K562 (cell line): ENCODE measurements around the gene ZBTB38. TPM values are rescaled to one million over a fixed set of nuclear protein-coding genes. Genes with fewer than 3 reads are reported as not detected.

Experiments
- ATAC-seq: fragments of 200-7000 bp; cut with Tn5 transposase; 3 replicates; pipeline ENCODE4 v1.9.1; 2020; ENCODE audit warnings: moderate library complexity
- BruUV-seq: library from RNA; stranded (reverse); fragments of 400-500 nt; replicated peaks from 2 replicates; lab custom pipeline; 2021; lab: Mats Ljungman, UMichigan
- CTCF ChIA-PET: fragments of 300-600 bp; formaldehyde crosslinking; extraction: SDS; loops from one replicate; lab custom pipeline; 2021; ENCODE audit warnings: low intra/inter-chr PET ratio; lab: Yijun Ruan, JAX
- POLR2A ChIA-PET: fragments of 300-600, 350-650 bp; sonication (Branson Sonifier 250); formaldehyde crosslinking; extraction: SDS; loops from one replicate; lab custom pipeline; 2021; ENCODE audit warnings: antibody characterized with exemption, inconsistent platforms; lab: Yijun Ruan, JAX
- DNase-seq, 4 experiments: peaks; one replicate each; pipeline versions ENCODE4 v3.0.0 to v3.0.0-alpha.2; 2011 to 2018; ENCODE audit warnings: low spot score in 3 of 4, mixed read lengths in 3 of 4; ENCODE audit errors: extremely low read depth in 1 of 4
- FAIRE-seq: peaks from 2 replicates; lab custom pipeline; 2011; peaks lifted over from hg19 to GRCh38; lab: Jason Lieb, UNC
- H2AFZ ChIP-seq: 2 replicates; pipeline ENCODE4 v1.6.0; 2011; ENCODE audit warnings: low read depth, low read length, control low read depth, inconsistent platforms
- H3K27ac ChIP-seq: fragments of 200-600 bp; 3 replicates; pipeline ENCODE4 v1.8.0; 2011; ENCODE audit warnings: low read depth, mild to moderate bottlenecking, control low read depth, inconsistent platforms, low read length, moderate library complexity, mixed read lengths; ENCODE audit errors: extremely low read depth
- H3K27me3 ChIP-seq, 2 experiments: fragments of 300-600 bp in 1 of 2; 2 replicates in 1 of 2; 3 replicates in 1 of 2; pipeline versions ENCODE4 v1.6.0 to v1.8.0; 2011; ENCODE audit warnings: inconsistent platforms in 2 of 2, low read length in 2 of 2, mild to moderate bottlenecking in 1 of 2, mixed read lengths in 1 of 2, moderate library complexity in 1 of 2; ENCODE audit not compliant: control insufficient read depth in 2 of 2, insufficient read depth in 2 of 2
- H3K36me3 ChIP-seq: fragments of 300-600 bp; 3 replicates; pipeline ENCODE4 v1.8.0; 2011; ENCODE audit warnings: mild to moderate bottlenecking, low read length, inconsistent platforms; ENCODE audit not compliant: control insufficient read depth, insufficient read depth
- H3K4me1 ChIP-seq, 2 experiments: fragments of 200-600 bp in 1 of 2; replicated peaks in 1 of 2; 2 replicates in 1 of 2; 3 replicates in 1 of 2; pipeline versions ENCODE4 v1.5.1 to v1.8.0; 2011; ENCODE audit warnings: inconsistent platforms in 2 of 2, low read length in 2 of 2, mild to moderate bottlenecking in 1 of 2, mixed read lengths in 1 of 2, moderate library complexity in 1 of 2; ENCODE audit not compliant: control insufficient read depth in 2 of 2, insufficient read depth in 2 of 2
- H3K4me2 ChIP-seq: 2 replicates; pipeline ENCODE4 v1.6.1; 2011; ENCODE audit warnings: low read length, control low read depth, inconsistent platforms, mixed read lengths; ENCODE audit not compliant: insufficient read depth
- H3K4me3 ChIP-seq: fragments of 200-600 bp; sonication (generic), shearing (Covaris generic); 2 replicates; pipeline ENCODE4 v1.5.1; 2016; ENCODE audit warnings: control low read depth, inconsistent platforms
- H3K79me2 ChIP-seq: fragments of 200-600 bp; 3 replicates; pipeline ENCODE4 v1.8.0; 2011; ENCODE audit warnings: low read length, inconsistent platforms; ENCODE audit not compliant: control insufficient read depth, insufficient read depth
- H3K9ac ChIP-seq, 2 experiments: 2 replicates each; pipeline versions ENCODE4 v1.6.0 to v1.6.1; 2011; ENCODE audit warnings: low read depth in 2 of 2, low read length in 2 of 2, control low read depth in 1 of 2, inconsistent platforms in 1 of 2, mild to moderate bottlenecking in 1 of 2, mixed read lengths in 1 of 2; ENCODE audit not compliant: insufficient read depth in 1 of 2
- H3K9me1 ChIP-seq: one replicate; pipeline ENCODE4 v1.6.0; 2011; ENCODE audit warnings: inconsistent platforms, mild to moderate bottlenecking, low read length, moderate library complexity; ENCODE audit not compliant: control insufficient read depth, insufficient read depth
- H3K9me3 ChIP-seq: replicated peaks from 2 replicates; pipeline ENCODE4 v1.5.1; 2011; ENCODE audit warnings: low read depth, low read length, inconsistent platforms; ENCODE audit not compliant: control insufficient read depth, insufficient read depth
- H4K20me1 ChIP-seq: replicated peaks from 2 replicates; pipeline ENCODE4 v1.6.1; 2011; ENCODE audit warnings: low read length, inconsistent platforms, mixed read lengths; ENCODE audit not compliant: control insufficient read depth, insufficient read depth
- CHD4 ChIP-seq: fragments of 200-600 bp; sonication (generic); IDR thresholded peaks from 3 replicates; pipeline ENCODE4 v1.6.1; 2012; ENCODE audit warnings: low read depth, mild to moderate bottlenecking, mixed read lengths, low read length, inconsistent platforms; ENCODE audit not compliant: insufficient read depth, insufficient replicate concordance, poor library complexity, severe bottlenecking
- GTF2E2 ChIP-seq: fragments of 200-800 bp; sonication (Bioruptor generic); IDR thresholded peaks from 2 replicates; pipeline ENCODE4 v1.6.1; 2016; ENCODE audit warnings: missing genetic modification characterization, missing compliant biosample characterization
- KAT7 ChIP-seq: sonication (generic); formaldehyde crosslinking; IDR thresholded peaks from 2 replicates; pipeline ENCODE4 v1.8.0; 2022; ENCODE audit warnings: missing genetic modification reagents, mild to moderate bottlenecking, borderline replicate concordance
- KLF1 ChIP-seq: fragments of 450-650 bp; IDR thresholded peaks from 2 replicates; pipeline ENCODE4 v1.6.1; 2016; ENCODE audit warnings: missing genetic modification characterization, missing compliant biosample characterization
- MCM5 ChIP-seq: fragments of 450-650 bp; IDR thresholded peaks from 2 replicates; pipeline ENCODE4 v1.6.1; 2016; ENCODE audit warnings: low read depth
- MTA1 ChIP-seq: fragments of 450-650 bp; IDR thresholded peaks from 2 replicates; pipeline ENCODE4 v1.6.1; 2017; ENCODE audit warnings: borderline replicate concordance
- NONO ChIP-seq, 2 experiments: fragments of 200-400 bp in 1 of 2; fragments of 450-650 bp in 1 of 2; formaldehyde crosslinking in 1 of 2; IDR thresholded peaks; 2 replicates each; pipeline ENCODE4 v1.6.1; 2017; ENCODE audit warnings: low read depth in 2 of 2, mild to moderate bottlenecking in 2 of 2, moderate library complexity in 2 of 2, low read length in 1 of 2
- POLR2AphosphoS2 ChIP-seq: IDR thresholded peaks from 2 replicates; pipeline ENCODE4 v1.6.1; 2012; ENCODE audit warnings: low read length, improper control_type of control experiment
- RFX7 ChIP-seq: fragments of 250-450 bp; sonication (Bioruptor Pico); IDR thresholded peaks from 2 replicates; pipeline ENCODE4 v1.5.1; 2021; ENCODE audit warnings: mild to moderate bottlenecking
- THAP12 ChIP-seq: fragments of 250-450 bp; sonication (Bioruptor Pico); IDR thresholded peaks from 2 replicates; pipeline ENCODE4 v1.9.0; 2021; ENCODE audit warnings: mild to moderate bottlenecking, inconsistent platforms
- WGBS: fragments of 100-300 bp; shearing (Covaris generic); methylation state at CpG from one replicate; pipeline ENCODE4 v1.1.6; 2016; ENCODE audit warnings: low coverage, mixed read lengths; ENCODE audit not compliant: insufficient coverage; ENCODE audit errors: missing lambda C conversion rate; 5-methylcytosine and 5-hydroxymethylcytosine counted together
- in situ Hi-C: fragments of 300-500 bp; cut with MboI; formaldehyde crosslinking; loops from 4 replicates; pipeline ENCODE4 v1.15.0; 2018; ENCODE audit warnings: inconsistent platforms, mixed read lengths
- intact Hi-C: fragments of 100-400 bp; cut with micrococcal nuclease; formaldehyde crosslinking; loops from 2 replicates; pipeline ENCODE4 v1.14.2; 2022
- polyA plus RNA-seq, 8 experiments: library from polyadenylated mRNA; depleted of rRNA in 4 of 8; stranded (reverse) in 5 of 8; unstranded in 3 of 8; fragments of >200 nt; fragmentation: Nextera tagmentation in 2 of 8; fragmentation: Illumina TruSeq in 1 of 8; extraction: Ambion mirVana in 2 of 8; extraction: Trizol in 1 of 8; gene quantifications; 2 replicates each; pipeline versions ENCODE4 v1.2.1 to v1.2.3, GENCODE V29; 2011 to 2014; ENCODE audit warnings: inconsistent platforms in 1 of 8, missing spikeins in 1 of 8
- total RNA-seq, 7 experiments: library from RNA; depleted of rRNA in 6 of 7; stranded (reverse); fragments of >200 nt in 6 of 7; fragmentation: Illumina TruSeq in 2 of 7; extraction: Trizol in 2 of 7; gene quantifications; 2 replicates each; pipeline versions ENCODE4 v1.2.1 to v1.2.3, GENCODE V29; 2011 to 2021; ENCODE audit warnings: low replicate concordance in 1 of 7
- TF ChIP-seq, protein P1 (sequence below): IDR thresholded peaks from 2 replicates; pipeline ENCODE4 v1.6.1; 2011; ENCODE audit warnings: borderline replicate concordance, low read depth, mild to moderate bottlenecking, moderate library complexity, low read length; ENCODE audit not compliant: insufficient read depth, poor library complexity, severe bottlenecking

Gene ZBTB38
- total and polyA plus RNA-seq, 9 of the 15 experiments (the other 6 are each of a cell fraction or from before 2014, with no cell fraction given): 12.1 to 39.4 (median 22.9) TPM

- in situ Hi-C loops: no loop called here
- no peaks in the 10 kb centered on the region for H4K20me1 ChIP-seq
- no peak for TF ChIP-seq CHD4
- peaks cover 0 to 6% of the 10 kb centered on the region in 2 experiments; a peak in 3 of 5 replicates for H3K4me1 ChIP-seq
- H3K9me3 ChIP-seq: no peaks in the 10 kb centered on the region
- intact Hi-C loops: no loop called here
- no peak overlapping the region for H3K4me2 ChIP-seq
- no peak overlapping the region for H3K9ac ChIP-seq
- no peaks in the 10 kb centered on the region for H3K79me2 ChIP-seq
- H3K27me3 ChIP-seq: no peaks in the 10 kb centered on the region
- POLR2A ChIA-PET: interaction anchor here (0.9 to 2.5 kb wide), 2 partner anchors 13 to 28 kb away, joined by 6 read pairs; no protein-coding TSS in a partner anchor
- no peak overlapping the region for H3K4me3 ChIP-seq
- CTCF ChIA-PET: no interaction called here
- H3K27ac ChIP-seq: no peak overlapping the region
- FAIRE-seq (no peak), DNase-seq (no peak), ATAC-seq (no peak)
- WGBS: 92% methylated on average over 2 of the region's 2 CpGs
- no peaks in the 10 kb centered on the region for H3K9me1 ChIP-seq
- peaks cover 58% of the 10 kb centered on the region for H3K36me3 ChIP-seq
- no TSS peak for BruUV-seq
- H2AFZ ChIP-seq: no peak overlapping the region
Observed at GRCh38 chr3:141382571-141382970, 14.3 kb downstream of the ZBTB38 start.

GRCh38 chr3:141383555-141384129 lies 15.3 kb downstream of the ZBTB38 start:
- ATAC-seq (no peak), FAIRE-seq (no peak), DNase-seq (no peak)
- Histone ChIP-seq H3K4me1 (peaks cover 0 to 6% of the 10 kb centered on the region in 2 experiments; a peak in 3 of 5 replicates), H2AFZ (no peak overlapping the region), H3K9me3 (no peaks in the 10 kb centered on the region), H3K36me3 (peaks cover 57% of the 10 kb centered on the region), H3K79me2 (no peaks in the 10 kb centered on the region), H3K4me3 (no peak overlapping the region), H3K4me2 (no peak overlapping the region), H3K9me1 (no peaks in the 10 kb centered on the region), H3K27me3 (no peaks in the 10 kb centered on the region), H3K9ac (no peak overlapping the region), H4K20me1 (no peaks in the 10 kb centered on the region), H3K27ac (no peak overlapping the region)
- ChIA-PET POLR2A (interaction anchor here (0.9 to 2.5 kb wide), 4 partner anchors 9 to 27 kb away, joined by 3 to 6 read pairs (median 6); no protein-coding TSS in a partner anchor), CTCF (no interaction called here)
- BruUV-seq: no TSS peak
- in situ Hi-C loops: no loop called here
- intact Hi-C loops: no loop called here
- WGBS: 82% methylated on average over 14 of the region's 14 CpGs
- TF ChIP-seq NONO (IDR thresholded peaks at IDR 0.05; ENCODE audit: low read depth in 2 of 2, low read length in 1 of 2) (no peak), MTA1 (no peak), MCM5 (no peak), GTF2E2 (no peak), THAP12 (no peak), KLF1 (no peak), KAT7 (CRISPR knock-in tag) (no peak), RFX7 (CRISPR knock-in tag) (no peak), POLR2AphosphoS2 (no peak)
- TF ChIP-seq, protein P1, sequence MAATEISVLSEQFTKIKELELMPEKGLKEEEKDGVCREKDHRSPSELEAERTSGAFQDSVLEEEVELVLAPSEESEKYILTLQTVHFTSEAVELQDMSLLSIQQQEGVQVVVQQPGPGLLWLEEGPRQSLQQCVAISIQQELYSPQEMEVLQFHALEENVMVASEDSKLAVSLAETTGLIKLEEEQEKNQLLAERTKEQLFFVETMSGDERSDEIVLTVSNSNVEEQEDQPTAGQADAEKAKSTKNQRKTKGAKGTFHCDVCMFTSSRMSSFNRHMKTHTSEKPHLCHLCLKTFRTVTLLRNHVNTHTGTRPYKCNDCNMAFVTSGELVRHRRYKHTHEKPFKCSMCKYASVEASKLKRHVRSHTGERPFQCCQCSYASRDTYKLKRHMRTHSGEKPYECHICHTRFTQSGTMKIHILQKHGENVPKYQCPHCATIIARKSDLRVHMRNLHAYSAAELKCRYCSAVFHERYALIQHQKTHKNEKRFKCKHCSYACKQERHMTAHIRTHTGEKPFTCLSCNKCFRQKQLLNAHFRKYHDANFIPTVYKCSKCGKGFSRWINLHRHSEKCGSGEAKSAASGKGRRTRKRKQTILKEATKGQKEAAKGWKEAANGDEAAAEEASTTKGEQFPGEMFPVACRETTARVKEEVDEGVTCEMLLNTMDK: no peak
